ENCODE data around the gene ALKAL2.

Gene ALKAL2

DNA sequence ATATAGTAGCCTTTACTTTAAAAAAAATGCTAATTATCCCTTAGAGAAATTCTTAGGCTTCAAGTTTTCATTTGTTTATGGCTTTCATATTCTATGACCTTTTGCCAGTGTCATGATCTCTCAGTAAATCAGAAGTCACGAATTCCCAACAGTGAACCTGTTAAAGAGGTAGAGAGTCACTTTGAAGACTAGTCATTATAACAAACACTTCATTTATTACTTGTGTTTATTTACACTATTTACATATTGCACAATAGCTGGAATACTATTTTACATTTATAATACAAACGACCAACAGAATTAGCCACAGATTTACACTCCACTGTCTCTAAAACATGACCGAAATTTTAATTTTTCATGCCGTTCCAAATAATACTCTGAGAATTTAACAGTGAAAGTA is 8.5 kb downstream of the ALKAL2 start:
- H3K9me3 ChIP-seq (ENCODE audit: control extremely low read depth in 1 of 5, control insufficient read depth in 4 of 5, insufficient read depth in 2 of 5, low read depth in 1 of 5, low read length in 4 of 5): no peaks in the 10 kb centered on the region
- H3K4me1 ChIP-seq (ENCODE audit: control extremely low read depth in 1 of 4, control insufficient read depth in 4 of 4, insufficient read depth in 4 of 4, low read length in 3 of 4): no peaks in the 10 kb centered on the region
- ChIA-PET POLR2A (no interaction called here), CTCF (no interaction called here)
- no peak overlapping the region for H3K27ac ChIP-seq (ENCODE audit: insufficient read depth in 1 of 2, low read depth in 1 of 2, low read length in 2 of 2, poor library complexity in 1 of 2, severe bottlenecking in 2 of 2)
- peaks cover 0 to 2% (median 0%) of the 10 kb centered on the region in 5 experiments for H3K27me3 ChIP-seq (replicated peaks in 2 of 5; ENCODE audit: control insufficient read depth in 4 of 5, insufficient read depth in 5 of 5, low read length in 4 of 5)
- H3K36me3 ChIP-seq (ENCODE audit: control insufficient read depth in 4 of 4, insufficient read depth in 4 of 4, low read length in 3 of 4): peaks cover 12 to 66% (median 42%) of the 10 kb centered on the region in 4 experiments
- WGBS (ENCODE audit: insufficient coverage): no CpG with 5 or more reads among the region's 4 CpGs
- H3K4me3 ChIP-seq (ENCODE audit: control insufficient read depth in 1 of 7, extremely low read depth in 1 of 7, insufficient read depth in 4 of 7, low read depth in 2 of 7, low read length in 6 of 7): no peak overlapping the region
- no peak for DNase-seq

DNA sequence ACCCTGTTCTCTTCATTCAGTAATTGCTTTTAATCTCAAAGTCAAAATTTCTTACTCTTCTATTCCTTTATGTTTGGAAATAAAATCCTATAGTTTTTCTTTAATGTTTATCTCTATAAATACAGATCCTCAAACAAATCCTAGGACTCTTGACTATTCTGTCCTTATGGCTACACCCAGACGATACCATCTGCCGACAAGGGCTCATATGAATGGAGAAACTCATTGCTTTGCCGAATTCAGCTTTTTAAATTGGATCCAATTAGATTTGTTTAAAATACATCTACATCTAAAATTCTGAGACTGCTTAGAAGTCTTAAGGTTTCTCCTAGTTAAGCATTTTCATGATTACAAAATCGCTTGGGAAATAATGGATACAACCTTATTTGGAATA is 9.0 kb downstream of the ALKAL2 start:
- H3K4me1 ChIP-seq (ENCODE audit: control extremely low read depth in 1 of 4, control insufficient read depth in 4 of 4, insufficient read depth in 4 of 4, low read length in 3 of 4): no peaks in the 10 kb centered on the region
- POLR2A ChIA-PET: interaction anchor here (0.6 kb wide), 1 partner anchor 330 kb away, joined by 3 read pairs; no protein-coding TSS in a partner anchor
- CTCF ChIA-PET: interaction anchor here (1.5 kb wide), 1 partner anchor 32 kb away, joined by 4 read pairs; no protein-coding TSS in a partner anchor
- H3K9me3 ChIP-seq (ENCODE audit: control extremely low read depth in 1 of 5, control insufficient read depth in 4 of 5, insufficient read depth in 2 of 5, low read depth in 1 of 5, low read length in 4 of 5): no peaks in the 10 kb centered on the region
- H3K27ac ChIP-seq (ENCODE audit: insufficient read depth in 1 of 2, low read depth in 1 of 2, low read length in 2 of 2, poor library complexity in 1 of 2, severe bottlenecking in 2 of 2): no peak overlapping the region
- no peak overlapping the region for H3K4me3 ChIP-seq (ENCODE audit: control insufficient read depth in 1 of 7, extremely low read depth in 1 of 7, insufficient read depth in 4 of 7, low read depth in 2 of 7, low read length in 6 of 7)
- 89% methylated on average over 3 of the region's 4 CpGs for WGBS (ENCODE audit: insufficient coverage)
- H3K36me3 ChIP-seq (ENCODE audit: control insufficient read depth in 4 of 4, insufficient read depth in 4 of 4, low read length in 3 of 4): peaks cover 12 to 70% (median 44%) of the 10 kb centered on the region in 4 experiments
- H3K27me3 ChIP-seq (replicated peaks in 2 of 5; ENCODE audit: control insufficient read depth in 4 of 5, insufficient read depth in 5 of 5, low read length in 4 of 5): no peaks in the 10 kb centered on the region
- DNase-seq: no peak

DNA sequence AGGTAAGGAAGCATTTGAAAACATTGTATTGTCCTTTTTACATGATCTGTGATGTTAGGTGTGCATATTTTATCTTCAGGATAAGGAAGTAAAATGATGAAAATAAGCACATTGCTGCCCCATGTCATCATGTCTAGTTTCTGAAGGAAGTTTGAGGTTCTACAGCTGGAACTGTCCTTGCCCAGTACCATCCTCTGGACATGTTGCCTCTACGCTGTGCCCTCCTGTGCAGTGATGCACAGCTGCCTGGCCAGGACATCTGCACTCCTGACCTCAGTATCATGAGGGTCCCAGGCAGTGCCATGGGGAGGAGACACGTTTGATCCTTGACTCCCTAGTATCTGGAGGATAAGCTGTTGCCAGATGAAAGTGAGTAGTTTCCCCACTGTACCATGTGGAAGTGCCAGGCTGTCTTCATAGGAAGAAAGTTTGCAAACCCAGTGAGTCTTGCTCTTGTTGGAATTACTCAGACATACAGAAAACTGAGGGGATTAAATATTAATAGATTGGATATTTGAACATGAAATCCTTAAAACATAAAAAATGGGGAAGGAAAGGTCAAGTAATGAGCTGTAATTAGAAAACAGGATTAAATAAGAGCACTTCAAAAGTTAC is 9.5 kb downstream of the ALKAL2 start:
- Histone ChIP-seq H3K4me3 (ENCODE audit: control insufficient read depth in 1 of 7, extremely low read depth in 1 of 7, insufficient read depth in 4 of 7, low read depth in 2 of 7, low read length in 6 of 7) (no peak overlapping the region), H3K36me3 (ENCODE audit: control insufficient read depth in 4 of 4, insufficient read depth in 4 of 4, low read length in 3 of 4) (peaks cover 12 to 71% (median 45%) of the 10 kb centered on the region in 4 experiments), H3K27ac (ENCODE audit: insufficient read depth in 1 of 2, low read depth in 1 of 2, low read length in 2 of 2, poor library complexity in 1 of 2, severe bottlenecking in 2 of 2) (no peak overlapping the region), H3K4me1 (ENCODE audit: control extremely low read depth in 1 of 4, control insufficient read depth in 4 of 4, insufficient read depth in 4 of 4, low read length in 3 of 4) (no peaks in the 10 kb centered on the region), H3K27me3 (replicated peaks in 2 of 5; ENCODE audit: control insufficient read depth in 4 of 5, insufficient read depth in 5 of 5, low read length in 4 of 5) (no peaks in the 10 kb centered on the region), H3K9me3 (ENCODE audit: control extremely low read depth in 1 of 5, control insufficient read depth in 4 of 5, insufficient read depth in 2 of 5, low read depth in 1 of 5, low read length in 4 of 5) (no peaks in the 10 kb centered on the region)
- CTCF ChIA-PET: interaction anchor here (1.5 kb wide), 1 partner anchor 32 kb away, joined by 4 read pairs; no protein-coding TSS in a partner anchor
- POLR2A ChIA-PET: interaction anchor here (0.6 kb wide), 1 partner anchor 331 kb away, joined by 3 read pairs; no protein-coding TSS in a partner anchor
- no peak for DNase-seq
- 100% methylated on average over 2 of the region's 2 CpGs for WGBS (ENCODE audit: insufficient coverage)

DNA sequence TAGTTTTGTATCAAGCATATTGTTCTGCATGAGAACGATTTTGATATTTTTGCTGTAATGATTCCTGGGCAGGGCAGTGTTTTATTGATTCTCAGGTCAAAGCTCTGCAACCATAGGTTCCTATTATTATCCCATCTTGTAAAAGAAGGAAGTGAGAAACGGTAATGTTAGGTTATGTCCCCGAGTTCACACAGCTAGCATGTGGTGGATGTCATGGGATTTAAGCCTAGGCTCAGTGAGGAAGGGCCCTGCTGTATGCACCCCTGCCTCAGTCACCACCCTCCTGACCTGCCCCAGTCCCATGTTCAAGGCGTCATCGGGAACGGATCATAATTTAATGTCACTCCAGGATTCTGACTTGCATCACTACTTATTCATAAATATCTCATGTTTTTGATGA is 12.4 kb downstream of the ALKAL2 start:
- ChIA-PET POLR2A (no interaction called here), CTCF (interaction anchor here (2.8 kb wide), 1 partner anchor 14 kb away, joined by 11 read pairs; no protein-coding TSS in a partner anchor)
- DNase-seq: no peak
- 76% methylated on average over 2 of the region's 6 CpGs for WGBS (ENCODE audit: insufficient coverage)
- no peaks in the 10 kb centered on the region for H3K9me3 ChIP-seq (ENCODE audit: control extremely low read depth in 1 of 5, control insufficient read depth in 4 of 5, insufficient read depth in 2 of 5, low read depth in 1 of 5, low read length in 4 of 5)
- H3K4me3 ChIP-seq (ENCODE audit: control insufficient read depth in 1 of 7, extremely low read depth in 1 of 7, insufficient read depth in 4 of 7, low read depth in 2 of 7, low read length in 6 of 7): no peak overlapping the region
- H3K27ac ChIP-seq (ENCODE audit: insufficient read depth in 1 of 2, low read depth in 1 of 2, low read length in 2 of 2, poor library complexity in 1 of 2, severe bottlenecking in 2 of 2): no peak overlapping the region
- H3K4me1 ChIP-seq (ENCODE audit: control extremely low read depth in 1 of 4, control insufficient read depth in 4 of 4, insufficient read depth in 4 of 4, low read length in 3 of 4): no peaks in the 10 kb centered on the region
- H3K27me3 ChIP-seq (replicated peaks in 2 of 5; ENCODE audit: control insufficient read depth in 4 of 5, insufficient read depth in 5 of 5, low read length in 4 of 5): no peaks in the 10 kb centered on the region
- peaks cover 15 to 79% (median 43%) of the 10 kb centered on the region in 4 experiments for H3K36me3 ChIP-seq (ENCODE audit: control insufficient read depth in 4 of 4, insufficient read depth in 4 of 4, low read length in 3 of 4)

DNA sequence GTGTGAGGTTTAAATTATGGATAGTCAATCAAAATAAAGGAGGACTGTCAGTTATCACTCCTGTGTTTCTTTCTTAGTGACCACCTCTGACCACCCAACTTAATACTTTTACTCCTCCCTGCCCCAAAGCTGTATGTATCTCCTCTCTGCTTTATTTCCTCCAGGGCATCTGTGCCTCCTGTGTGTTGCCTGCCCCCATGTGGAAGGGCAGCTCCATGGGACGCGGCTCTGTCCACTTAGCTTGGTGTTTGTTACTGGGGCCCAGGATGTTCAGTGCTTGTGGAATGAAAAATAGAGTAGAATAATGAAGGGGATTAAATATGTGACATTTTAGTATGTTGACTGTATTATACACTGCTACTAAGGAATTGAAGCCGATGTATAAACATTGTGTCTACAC is 13.4 kb downstream of the ALKAL2 start:
- CTCF ChIA-PET: interaction anchor here (0.8 to 3.3 kb wide), 6 partner anchors 9 to 149 kb away, joined by 3 to 11 read pairs (median 6); no protein-coding TSS in a partner anchor
- no CpG with 5 or more reads among the region's 3 CpGs for WGBS (ENCODE audit: insufficient coverage)

DNA sequence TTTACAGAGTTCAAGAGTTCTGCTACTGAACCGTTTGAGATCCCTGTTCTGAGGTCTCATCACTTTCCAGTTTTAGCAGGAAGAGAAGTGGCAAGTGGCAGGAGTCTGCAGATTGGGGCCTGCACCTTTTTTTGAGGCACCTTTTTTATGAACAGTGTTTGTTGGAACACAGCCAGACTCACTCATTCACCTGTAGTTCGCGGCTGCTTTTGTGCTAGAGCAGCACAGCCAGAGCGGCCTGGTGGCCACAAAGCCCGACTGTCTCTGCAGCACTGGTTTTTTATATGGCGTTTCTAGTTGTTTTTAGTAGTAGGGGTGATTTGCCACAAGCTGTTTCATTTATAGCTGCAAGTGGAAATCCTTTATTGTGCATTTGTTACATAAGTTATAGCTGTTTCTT is 14.6 kb downstream of the ALKAL2 start:
- WGBS (ENCODE audit: insufficient coverage): no CpG with 5 or more reads among the region's 6 CpGs
- Histone ChIP-seq H3K4me3 (ENCODE audit: control insufficient read depth in 1 of 7, extremely low read depth in 1 of 7, insufficient read depth in 4 of 7, low read depth in 2 of 7, low read length in 6 of 7) (no peak overlapping the region), H3K9me3 (ENCODE audit: control extremely low read depth in 1 of 5, control insufficient read depth in 4 of 5, insufficient read depth in 2 of 5, low read depth in 1 of 5, low read length in 4 of 5) (no peaks in the 10 kb centered on the region), H3K4me1 (ENCODE audit: control extremely low read depth in 1 of 4, control insufficient read depth in 4 of 4, insufficient read depth in 4 of 4, low read length in 3 of 4) (peaks cover 0 to 11% (median 2%) of the 10 kb centered on the region in 4 experiments), H3K27me3 (replicated peaks in 2 of 5; ENCODE audit: control insufficient read depth in 4 of 5, insufficient read depth in 5 of 5, low read length in 4 of 5) (no peaks in the 10 kb centered on the region), H3K36me3 (ENCODE audit: control insufficient read depth in 4 of 4, insufficient read depth in 4 of 4, low read length in 3 of 4) (peaks cover 10 to 65% (median 31%) of the 10 kb centered on the region in 4 experiments), H3K27ac (ENCODE audit: insufficient read depth in 1 of 2, low read depth in 1 of 2, low read length in 2 of 2, poor library complexity in 1 of 2, severe bottlenecking in 2 of 2) (no peak overlapping the region)
- ChIA-PET POLR2A (no interaction called here), CTCF (interaction anchor here (1.1 to 3.3 kb wide), 4 partner anchors 10 to 35 kb away, joined by 4 to 9 read pairs (median 6); no protein-coding TSS in a partner anchor)
- no peak for DNase-seq

More for the DNA sequence above, 13.4 kb downstream of the ALKAL2 start:
- Histone ChIP-seq H3K4me1 (ENCODE audit: control extremely low read depth in 1 of 4, control insufficient read depth in 4 of 4, insufficient read depth in 4 of 4, low read length in 3 of 4) (peaks cover 0 to 4% (median 1%) of the 10 kb centered on the region in 4 experiments), H3K4me3 (ENCODE audit: control insufficient read depth in 1 of 7, extremely low read depth in 1 of 7, insufficient read depth in 4 of 7, low read depth in 2 of 7, low read length in 6 of 7) (no peak overlapping the region), H3K36me3 (ENCODE audit: control insufficient read depth in 4 of 4, insufficient read depth in 4 of 4, low read length in 3 of 4) (peaks cover 11 to 74% (median 39%) of the 10 kb centered on the region in 4 experiments), H3K9me3 (ENCODE audit: control extremely low read depth in 1 of 5, control insufficient read depth in 4 of 5, insufficient read depth in 2 of 5, low read depth in 1 of 5, low read length in 4 of 5) (no peaks in the 10 kb centered on the region), H3K27ac (ENCODE audit: insufficient read depth in 1 of 2, low read depth in 1 of 2, low read length in 2 of 2, poor library complexity in 1 of 2, severe bottlenecking in 2 of 2) (no peak overlapping the region), H3K27me3 (replicated peaks in 2 of 5; ENCODE audit: control insufficient read depth in 4 of 5, insufficient read depth in 5 of 5, low read length in 4 of 5) (no peaks in the 10 kb centered on the region)
- no peak for DNase-seq
- POLR2A ChIA-PET: no interaction called here

DNA sequence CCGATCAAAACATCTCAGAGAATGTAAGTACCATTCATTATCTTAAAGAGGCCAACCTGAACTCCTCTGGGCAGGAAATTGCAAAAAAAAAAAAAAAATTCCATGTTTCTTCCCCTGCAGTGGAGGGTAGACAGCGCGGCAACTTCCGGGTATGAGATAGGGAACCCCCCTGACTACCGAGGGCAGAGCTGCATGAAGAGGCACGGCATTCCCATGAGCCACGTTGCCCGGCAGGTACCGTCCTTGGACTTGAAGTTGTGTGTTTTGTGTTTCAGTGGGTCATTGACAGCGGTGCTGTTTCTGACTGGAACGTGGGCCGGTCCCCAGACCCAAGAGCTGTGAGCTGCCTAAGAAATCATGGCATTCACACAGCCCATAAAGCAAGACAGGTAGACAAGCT is 16.0 kb downstream of the ALKAL2 start:
- H3K4me1 ChIP-seq (ENCODE audit: control extremely low read depth in 1 of 4, control insufficient read depth in 4 of 4, insufficient read depth in 4 of 4, low read length in 3 of 4): peaks cover 0 to 12% (median 2%) of the 10 kb centered on the region in 4 experiments
- no peak overlapping the region for H3K27ac ChIP-seq (ENCODE audit: insufficient read depth in 1 of 2, low read depth in 1 of 2, low read length in 2 of 2, poor library complexity in 1 of 2, severe bottlenecking in 2 of 2)
- no peaks in the 10 kb centered on the region for H3K27me3 ChIP-seq (replicated peaks in 2 of 5; ENCODE audit: control insufficient read depth in 4 of 5, insufficient read depth in 5 of 5, low read length in 4 of 5)
- CTCF ChIA-PET: interaction anchor here (2.3 to 3.3 kb wide), 2 partner anchors 14 to 18 kb away, joined by 9 to 12 read pairs; no protein-coding TSS in a partner anchor
- H3K36me3 ChIP-seq (ENCODE audit: control insufficient read depth in 4 of 4, insufficient read depth in 4 of 4, low read length in 3 of 4): peaks cover 8 to 53% (median 23%) of the 10 kb centered on the region in 4 experiments
- H3K4me3 ChIP-seq (ENCODE audit: control insufficient read depth in 1 of 7, extremely low read depth in 1 of 7, insufficient read depth in 4 of 7, low read depth in 2 of 7, low read length in 6 of 7): no peak overlapping the region
- H3K9me3 ChIP-seq (ENCODE audit: control extremely low read depth in 1 of 5, control insufficient read depth in 4 of 5, insufficient read depth in 2 of 5, low read depth in 1 of 5, low read length in 4 of 5): no peaks in the 10 kb centered on the region
- POLR2A ChIA-PET: no interaction called here
- no peak for DNase-seq
- WGBS (ENCODE audit: insufficient coverage): 98% methylated on average over 6 of the region's 12 CpGs

Data from common myeloid progenitor, CD34-positive (primary cell).